Stromal cell of bone marrow (primary cell): ENCODE measurements around the gene TENT5A.
A peak's percentile ranks its signal among the peaks of the same experiment; 100 is the strongest.
"Not testable (repeated sequence)": the region's sequence is repeated elsewhere in the genome, so short reads cannot be mapped to it uniquely, and the experiment has no call there.

ENCODE experiments used
- DNase-seq: peaks from one replicate; pipeline ENCODE4 v3.0.0-alpha.2; 2012; ENCODE audit warnings: low read depth

Gene TENT5A

GRCh38 chr6:81752084-81752920 is at the start of gene TENT5A:
TSS of gene TENT5A (minus strand) at chr6:81752681. CDS start at chr6:81752141, 540 bp downstream.
- DNase-seq, result peak; percentile 86

DNA sequence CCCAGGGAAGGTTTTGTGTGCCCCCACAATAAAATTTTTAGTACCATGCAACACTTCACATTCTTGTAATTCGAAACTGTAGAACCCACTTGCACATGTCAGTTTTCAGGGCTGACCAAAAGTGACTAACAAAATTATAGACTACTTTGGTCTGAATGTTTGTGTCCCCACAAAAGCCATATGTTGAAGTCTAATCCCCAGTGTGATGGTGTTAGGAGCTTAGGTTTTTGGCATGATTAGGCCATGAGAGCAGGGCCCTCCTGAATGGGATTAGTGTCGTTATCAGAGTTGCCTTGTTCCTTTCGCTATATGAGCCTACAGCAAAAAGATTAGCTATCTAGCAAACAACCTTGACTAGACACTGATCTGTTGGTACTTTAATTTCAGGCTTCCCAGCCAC is 49.0 kb upstream of the TENT5A start:
- no peak for DNase-seq

DNA sequence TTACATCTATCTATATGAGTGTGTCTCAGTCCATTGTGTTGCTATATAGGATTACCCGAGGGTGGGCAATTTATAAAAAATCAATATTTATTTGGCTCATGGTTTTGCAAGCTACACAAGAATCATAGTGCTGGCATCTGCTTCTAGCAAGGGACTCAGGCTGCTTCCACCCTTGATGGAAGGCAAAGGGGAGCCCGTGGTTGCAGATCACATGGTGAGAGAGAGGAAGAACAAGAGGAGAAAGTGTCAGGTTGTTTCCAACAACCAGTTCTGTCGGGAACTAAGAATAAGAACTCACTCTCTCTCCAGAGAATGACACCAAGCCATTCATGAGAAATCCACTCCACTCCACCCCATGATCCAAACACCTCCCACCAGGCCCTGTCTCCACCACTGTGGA is 48.2 kb upstream of the TENT5A start:
- no peak for DNase-seq

- no peak for DNase-seq
These were observed 46.8 kb upstream of the TENT5A start for GRCh38 chr6:81799323-81799722.

DNA sequence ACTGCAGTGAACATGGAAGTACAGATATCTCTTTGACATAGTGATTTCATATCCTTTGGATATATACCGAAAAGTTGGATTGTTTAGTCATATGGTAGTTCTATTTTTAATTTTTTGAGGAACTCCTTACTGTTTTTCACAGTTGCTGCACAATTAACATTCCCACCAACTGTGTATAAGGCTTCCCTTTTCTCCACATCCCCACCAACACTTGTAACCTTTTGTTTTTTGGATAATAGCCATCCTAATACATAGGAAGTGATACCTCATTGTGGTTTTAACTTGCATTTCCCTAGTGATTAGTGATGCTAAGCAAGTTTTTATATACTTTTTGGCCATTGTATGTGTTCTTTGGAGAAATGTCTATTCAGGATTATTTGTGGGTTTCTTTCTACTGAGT is 45.1 kb upstream of the TENT5A start:
- DNase-seq, result no peak

- no peak for DNase-seq
These were observed 43.4 kb upstream of the TENT5A start for GRCh38 chr6:81795890-81796289.

- DNase-seq, result no peak
These were observed 41.5 kb upstream of the TENT5A start for GRCh38 chr6:81793821-81794475.

DNA sequence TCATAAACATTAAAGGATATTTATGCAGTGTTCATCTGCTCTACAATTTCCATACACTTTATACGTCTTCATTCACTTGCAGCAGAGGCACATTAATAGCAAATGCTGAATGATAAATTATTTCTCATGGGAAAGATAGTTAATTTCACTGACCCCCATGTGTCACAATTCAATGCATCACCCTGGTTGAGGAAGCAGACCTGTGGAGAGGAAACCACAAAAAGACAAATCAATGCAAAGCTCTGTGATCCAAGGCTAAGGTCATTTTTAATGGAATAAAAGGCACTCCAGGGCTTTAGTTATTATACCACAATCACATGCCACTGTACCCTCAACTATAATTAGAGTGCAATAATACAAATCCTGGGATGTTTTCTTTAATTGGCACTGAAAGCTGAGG is 40.3 kb upstream of the TENT5A start:
- no peak for DNase-seq

DNA sequence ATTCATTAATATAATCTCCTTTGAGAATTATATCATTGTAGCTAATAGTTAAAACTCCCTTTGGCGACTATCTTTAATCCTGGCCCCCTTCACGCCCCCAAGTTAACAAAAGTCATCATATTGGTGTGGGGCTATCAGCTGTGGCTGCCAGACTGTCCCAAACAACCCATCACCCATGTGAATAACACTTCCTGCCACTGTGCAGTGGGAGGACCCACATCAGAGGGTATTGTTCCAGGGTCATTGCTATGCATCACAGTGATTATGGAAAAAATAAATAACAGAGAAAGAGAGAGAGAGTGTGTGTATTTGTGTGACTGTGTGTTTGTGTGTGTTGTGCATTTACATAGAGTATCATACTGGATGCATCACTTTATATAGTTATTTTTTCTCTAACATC is 39.3 kb upstream of the TENT5A start:
- no peak for DNase-seq

- DNase-seq, result no peak
These were observed 37.6 kb upstream of the TENT5A start for GRCh38 chr6:81790034-81790433.

DNA sequence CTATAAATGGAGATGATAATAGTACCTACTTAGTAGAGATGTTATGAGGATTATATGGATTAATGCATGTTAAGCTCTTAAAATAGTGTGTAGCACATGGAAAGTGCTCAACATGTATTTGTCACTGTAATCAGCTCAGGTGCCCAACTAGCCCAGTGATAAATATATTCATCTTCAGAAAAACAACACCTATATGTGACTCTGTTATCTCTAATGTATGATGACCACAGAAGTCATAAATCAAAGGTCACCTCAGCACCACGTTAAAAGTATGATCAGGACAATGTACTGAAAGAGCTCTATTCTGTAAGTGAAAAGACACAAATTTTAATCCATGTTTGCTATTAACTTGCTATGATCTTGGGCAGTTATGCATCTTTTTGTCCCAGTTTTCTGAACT is 36.8 kb upstream of the TENT5A start:
- no peak for DNase-seq

- no peak for DNase-seq
These were observed 36.3 kb upstream of the TENT5A start for GRCh38 chr6:81788748-81789147.

DNA sequence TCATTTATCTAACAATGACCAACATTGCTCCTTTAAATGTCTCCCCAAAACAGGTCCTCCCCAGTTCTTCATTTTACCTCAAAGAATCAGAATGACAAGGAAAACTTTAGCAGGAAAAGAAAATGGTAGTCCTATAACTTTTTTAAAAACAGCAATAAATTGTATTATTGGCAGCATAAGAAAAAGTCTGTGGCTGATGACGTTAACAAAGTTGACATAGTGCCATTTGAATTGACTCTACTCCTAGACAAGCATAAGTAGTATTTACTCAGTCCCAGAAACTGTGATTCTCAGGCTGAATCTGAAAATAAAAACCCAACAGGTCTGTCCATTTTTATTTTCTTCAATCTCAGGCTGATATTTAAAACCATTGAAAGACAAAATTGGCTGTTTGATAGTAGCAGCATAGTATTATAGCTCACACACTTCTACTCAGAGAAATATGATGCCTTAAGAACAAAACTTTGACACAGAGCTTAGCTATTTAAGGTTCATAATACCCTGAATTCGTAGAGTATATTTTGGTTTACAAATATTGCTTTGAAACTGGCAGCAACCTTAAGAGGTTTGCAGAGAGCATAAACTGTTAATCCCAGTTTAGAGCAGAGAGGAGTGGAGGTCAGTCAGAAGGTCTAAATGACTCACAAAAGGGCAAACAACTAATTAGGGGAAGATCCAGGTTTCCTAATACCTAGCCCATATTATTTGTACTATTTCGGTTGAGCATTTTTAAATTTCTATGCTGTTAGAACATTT is 35.0 kb upstream of the TENT5A start:
- DNase-seq, result peak; percentile 58

GRCh38 chr6:81786150-81786549 is 33.7 kb upstream of the TENT5A start:
- no peak for DNase-seq

- no peak for DNase-seq
These were observed 32.9 kb upstream of the TENT5A start for GRCh38 chr6:81785377-81785776.

DNA sequence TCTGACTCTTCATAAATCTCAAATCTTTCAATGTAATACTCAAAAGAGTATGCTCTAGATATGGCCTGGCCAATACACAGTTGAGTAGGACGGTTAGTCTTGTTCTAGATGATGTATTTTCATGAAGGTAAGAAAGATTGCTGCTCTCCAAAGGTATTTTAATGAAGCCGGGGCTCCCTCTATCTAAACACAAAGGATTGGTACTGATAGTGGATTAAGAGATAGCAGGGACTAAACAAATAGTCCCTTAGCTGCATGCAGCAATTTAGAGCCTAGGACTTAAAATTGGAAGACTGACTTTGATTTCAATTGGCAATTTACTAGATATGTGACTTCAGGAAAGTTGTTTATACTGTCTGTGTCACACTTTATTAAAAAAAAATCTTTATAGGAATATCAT is 31.4 kb upstream of the TENT5A start:
- DNase-seq, result no peak

DNA sequence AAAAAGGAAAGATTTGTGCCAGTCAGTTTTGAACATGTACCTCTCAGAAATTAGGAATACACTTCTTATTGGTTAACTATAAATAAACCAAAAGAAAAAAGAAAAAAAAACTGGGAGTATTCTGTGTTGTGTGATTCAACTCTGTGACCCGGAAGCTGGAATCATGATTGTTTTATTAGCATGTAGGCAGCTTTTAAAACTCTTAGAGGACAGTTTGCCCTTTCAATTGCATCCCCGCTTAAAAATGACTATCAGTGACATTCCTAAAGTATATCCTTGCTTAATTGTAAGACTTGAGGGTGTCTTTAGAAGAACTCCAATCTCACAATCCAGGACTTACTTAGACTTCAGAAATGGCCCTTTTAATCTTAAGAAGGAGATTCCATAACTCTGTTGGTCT is 29.1 kb upstream of the TENT5A start:
- DNase-seq, result no peak

DNA sequence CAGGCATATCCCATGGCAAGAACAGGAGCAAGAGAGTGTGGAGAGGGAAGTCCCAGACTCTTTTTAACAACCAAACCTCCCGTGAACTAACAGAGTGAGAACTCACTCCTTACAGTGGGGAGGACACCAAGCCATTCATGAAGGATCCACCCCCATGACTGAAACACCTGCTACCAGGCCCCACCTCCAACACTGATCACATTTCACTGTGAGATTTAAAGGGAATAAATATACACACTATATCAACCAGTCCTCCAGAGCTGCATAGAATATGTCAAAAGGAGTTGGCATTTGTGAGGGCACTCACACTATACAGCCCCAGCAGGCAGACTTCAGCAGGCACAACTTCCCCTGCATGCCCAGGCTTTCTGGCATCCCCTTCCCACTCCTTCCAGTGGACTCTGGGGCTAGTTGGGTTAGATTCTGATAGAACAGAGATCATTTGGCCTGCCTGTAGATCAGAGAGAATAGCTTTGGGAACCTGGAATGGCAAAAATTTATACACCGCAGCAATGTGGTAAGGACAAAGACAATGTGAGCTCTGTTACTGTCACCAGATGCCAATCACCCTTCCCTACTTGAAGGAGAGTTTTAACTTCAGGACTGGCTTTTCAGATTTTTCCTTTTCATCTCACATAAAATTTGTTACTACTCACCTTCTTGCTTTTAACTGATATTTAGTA is 25.2 kb upstream of the TENT5A start:
- DNase-seq, result no peak

- not testable (repeated sequence) for DNase-seq
These were observed 23.7 kb upstream of the TENT5A start for GRCh38 chr6:81776219-81776618.

DNA sequence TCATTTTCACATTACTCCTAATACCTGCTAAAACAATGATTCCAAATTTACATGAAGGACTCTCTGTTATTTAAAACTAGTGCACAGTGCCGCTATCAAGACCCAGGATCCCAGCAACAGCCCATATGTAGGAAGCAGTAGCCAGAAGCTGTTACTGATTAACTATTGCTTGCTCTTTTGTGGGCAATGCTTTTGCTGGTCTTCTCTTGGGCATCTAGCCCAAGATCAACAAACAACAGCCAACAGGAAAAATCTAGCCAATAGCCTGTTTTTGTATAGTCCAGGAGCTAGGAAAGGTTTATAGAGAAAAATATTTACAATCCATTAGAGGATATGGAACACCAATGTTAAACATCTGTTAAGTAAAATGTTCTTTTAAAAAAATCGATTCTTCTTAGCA is 22.1 kb upstream of the TENT5A start:
- no peak for DNase-seq

DNA sequence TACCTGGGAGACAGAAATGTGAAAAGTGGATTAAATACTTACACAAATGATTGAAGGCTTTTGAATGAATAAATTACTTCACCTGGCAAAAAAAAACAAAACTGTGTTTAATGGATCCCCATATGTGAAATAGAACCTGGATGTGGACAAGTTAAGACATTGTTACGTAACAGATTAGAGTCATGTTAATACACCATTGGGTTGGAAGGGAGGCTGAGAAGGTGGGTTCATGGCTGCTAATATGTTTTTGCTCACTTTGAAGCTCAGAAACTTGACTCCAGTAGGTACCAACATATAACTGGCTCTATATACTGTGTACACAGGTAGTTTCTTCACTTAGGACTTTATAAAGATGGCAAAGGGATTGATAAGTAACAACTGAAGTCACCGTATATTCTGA is 21.4 kb upstream of the TENT5A start:
- DNase-seq, result no peak

DNA sequence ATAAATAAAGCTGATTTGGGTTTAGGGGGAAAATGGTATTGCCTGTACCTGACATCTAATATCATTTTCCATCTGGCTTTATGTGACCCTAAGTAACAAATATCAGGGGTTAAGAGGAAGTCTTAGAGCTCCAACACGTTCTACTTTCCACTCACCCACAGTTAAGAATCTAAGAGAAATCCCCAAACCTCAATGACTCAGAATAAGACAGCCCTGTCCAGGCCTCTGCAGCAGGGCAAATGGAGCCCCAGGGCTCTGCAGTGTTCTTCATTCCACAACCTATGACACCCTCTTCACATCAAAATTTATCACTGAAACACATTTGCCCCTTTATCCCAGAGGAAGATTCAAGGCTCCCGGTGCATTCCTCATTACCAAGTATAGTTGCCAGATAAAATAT is 20.3 kb upstream of the TENT5A start:
- no peak for DNase-seq
